ENCODE results near the gene SPATC1L.
"Not testable (repeated sequence)": the region's sequence is repeated elsewhere in the genome, so short reads cannot be mapped to it uniquely, and the experiment has no call there.

SPATC1L gene

DNA sequence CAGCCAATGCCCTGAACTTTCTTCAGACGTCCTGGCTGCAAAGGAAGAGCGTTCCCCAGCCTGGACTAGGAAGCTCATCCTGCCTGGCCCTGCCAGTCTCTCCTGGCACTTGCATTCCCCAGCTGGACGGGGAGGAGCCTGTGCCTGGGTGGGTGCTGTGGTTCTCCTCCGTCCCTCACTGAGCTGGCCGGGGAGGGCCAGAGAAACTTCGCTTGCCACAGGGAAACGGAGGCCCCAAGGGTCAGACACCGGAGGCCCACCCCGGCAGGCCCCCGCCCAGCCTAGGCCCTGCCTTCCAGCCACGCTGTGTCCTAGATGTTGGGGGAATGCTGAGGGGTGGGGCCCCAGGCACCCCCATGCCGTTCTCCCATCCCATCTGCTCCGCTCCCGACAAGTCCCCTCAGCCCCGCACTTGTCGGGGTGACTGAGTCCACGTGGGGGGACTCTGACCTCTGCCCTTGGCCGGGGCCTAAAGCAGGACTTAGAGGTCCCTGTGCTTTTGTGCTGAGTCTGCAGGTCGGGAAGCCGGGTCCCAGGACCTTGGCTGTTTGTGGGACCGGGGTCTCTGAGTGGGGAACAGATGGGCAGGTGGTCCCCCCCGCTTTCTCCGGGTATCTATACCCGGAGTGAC, 33.7 kb downstream of the SPATC1L start:
- DNase-seq (ENCODE audit: low spot score): peak; percentile 60

DNA sequence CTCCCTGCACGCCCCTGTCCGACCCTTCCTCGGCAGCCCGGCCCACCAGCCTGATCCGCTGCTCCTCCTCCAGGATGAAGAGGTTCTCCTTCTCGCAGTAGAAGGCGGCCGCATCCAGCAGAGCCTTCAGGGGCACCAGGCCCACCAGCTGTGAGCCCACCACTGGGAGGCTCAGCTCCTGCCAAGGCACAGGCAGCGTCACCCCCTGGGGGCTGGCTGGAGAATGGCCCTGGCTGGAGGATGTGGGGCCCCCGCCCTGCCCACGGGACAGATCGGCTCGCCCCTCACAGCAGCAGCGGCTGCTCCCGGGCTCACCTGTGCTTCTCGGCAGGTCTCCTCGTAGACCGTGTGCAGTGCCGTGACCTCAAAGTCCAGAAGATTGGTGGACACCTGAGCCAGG, 34.2 kb downstream of the SPATC1L start:
- DNase-seq (ENCODE audit: low spot score): no peak

DNA sequence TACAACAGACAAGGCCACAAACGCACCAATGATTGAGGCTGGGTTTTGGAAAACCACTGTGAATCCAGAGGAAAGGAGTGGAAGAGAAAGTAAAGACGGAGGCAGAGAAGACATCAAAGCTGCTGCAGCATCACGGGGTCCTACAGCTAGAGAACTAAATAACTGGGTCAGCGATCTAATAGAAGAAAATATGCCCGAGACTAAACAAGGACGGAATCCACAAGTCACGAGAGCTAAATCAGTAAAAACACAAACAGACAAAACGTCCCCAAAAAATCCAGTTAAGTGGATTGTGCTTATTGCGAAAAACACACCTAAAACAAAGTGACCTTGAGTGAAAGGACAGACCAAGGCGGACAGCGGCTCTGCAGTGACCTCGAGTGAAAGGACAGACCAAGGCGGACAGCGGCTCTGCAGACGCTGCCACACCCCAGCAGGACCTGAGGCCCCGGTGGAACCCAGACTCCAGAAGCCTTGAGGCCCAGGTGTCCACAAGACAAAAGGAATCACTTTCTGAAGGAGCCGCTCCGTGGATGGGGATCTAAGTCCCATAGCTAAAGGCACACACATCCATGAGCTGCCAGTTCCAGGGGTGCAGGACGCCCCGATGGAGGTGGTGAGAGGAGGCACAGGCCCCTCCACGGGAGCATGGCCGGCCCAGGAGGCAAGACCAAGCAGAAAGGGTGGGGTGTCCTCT, 34.9 kb downstream of the SPATC1L start:
- no peak for DNase-seq (ENCODE audit: low spot score)

DNA sequence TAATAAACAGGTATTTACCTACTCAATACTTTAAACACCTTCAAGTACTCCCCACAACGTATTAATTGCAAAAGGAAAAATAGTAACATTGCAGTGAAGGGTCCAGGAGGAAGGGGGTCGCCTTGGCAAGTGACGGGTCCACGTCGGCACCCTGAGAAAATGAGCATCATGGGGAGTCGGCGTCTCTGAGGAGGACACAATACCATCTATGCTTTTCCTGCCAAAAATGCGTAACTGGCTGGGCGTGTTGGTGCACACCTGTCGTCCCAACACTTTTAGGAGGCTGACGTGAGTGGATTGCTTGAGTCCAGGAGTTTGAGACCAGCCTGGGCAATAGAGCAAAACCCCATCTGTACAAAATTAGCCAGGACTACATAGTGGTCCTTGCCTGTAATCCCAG, 36.2 kb downstream of the SPATC1L start:
- no peak for DNase-seq (ENCODE audit: low spot score)

DNA sequence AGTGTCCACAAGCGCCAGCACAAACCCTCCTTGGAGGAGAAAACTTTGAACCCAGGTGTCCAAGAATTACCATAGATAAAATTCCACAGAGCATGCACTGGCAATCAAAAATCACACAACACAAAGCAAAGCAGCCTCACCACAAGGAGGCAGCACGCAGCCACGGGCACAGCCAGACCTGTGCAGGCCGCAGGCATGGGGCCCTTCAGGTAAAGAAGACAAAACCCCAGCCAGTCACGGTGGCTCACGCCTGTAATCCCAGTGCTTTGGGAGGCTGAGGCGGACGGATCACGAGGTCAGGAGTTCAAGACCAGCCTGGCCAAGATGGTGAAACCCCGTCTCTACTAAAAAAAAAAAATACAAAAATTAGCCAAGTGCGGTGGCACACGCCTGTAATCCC, 36.8 kb downstream of the SPATC1L start:
- DNase-seq (ENCODE audit: low spot score): not testable (repeated sequence)

DNA sequence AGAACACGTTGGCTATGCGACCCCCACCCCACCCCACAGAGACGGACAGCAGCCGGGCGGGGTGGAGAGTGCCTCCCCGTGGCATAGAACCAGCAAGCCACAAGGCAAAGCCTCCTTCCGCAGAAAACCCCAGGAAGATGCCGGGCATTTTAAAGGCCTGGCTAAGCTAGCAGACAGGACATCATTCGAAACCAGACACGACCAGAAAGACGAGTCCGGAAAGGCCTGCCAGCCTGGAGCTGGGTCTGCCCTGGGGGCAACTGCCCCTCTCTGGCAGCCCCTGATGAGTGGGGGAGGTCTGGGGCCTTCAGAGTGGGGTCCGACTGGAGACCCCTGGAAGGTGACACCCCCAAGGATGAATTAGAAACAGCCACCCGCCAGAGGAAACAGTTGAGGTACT, 37.4 kb downstream of the SPATC1L start:
- DNase-seq (ENCODE audit: low spot score): no peak

DNA sequence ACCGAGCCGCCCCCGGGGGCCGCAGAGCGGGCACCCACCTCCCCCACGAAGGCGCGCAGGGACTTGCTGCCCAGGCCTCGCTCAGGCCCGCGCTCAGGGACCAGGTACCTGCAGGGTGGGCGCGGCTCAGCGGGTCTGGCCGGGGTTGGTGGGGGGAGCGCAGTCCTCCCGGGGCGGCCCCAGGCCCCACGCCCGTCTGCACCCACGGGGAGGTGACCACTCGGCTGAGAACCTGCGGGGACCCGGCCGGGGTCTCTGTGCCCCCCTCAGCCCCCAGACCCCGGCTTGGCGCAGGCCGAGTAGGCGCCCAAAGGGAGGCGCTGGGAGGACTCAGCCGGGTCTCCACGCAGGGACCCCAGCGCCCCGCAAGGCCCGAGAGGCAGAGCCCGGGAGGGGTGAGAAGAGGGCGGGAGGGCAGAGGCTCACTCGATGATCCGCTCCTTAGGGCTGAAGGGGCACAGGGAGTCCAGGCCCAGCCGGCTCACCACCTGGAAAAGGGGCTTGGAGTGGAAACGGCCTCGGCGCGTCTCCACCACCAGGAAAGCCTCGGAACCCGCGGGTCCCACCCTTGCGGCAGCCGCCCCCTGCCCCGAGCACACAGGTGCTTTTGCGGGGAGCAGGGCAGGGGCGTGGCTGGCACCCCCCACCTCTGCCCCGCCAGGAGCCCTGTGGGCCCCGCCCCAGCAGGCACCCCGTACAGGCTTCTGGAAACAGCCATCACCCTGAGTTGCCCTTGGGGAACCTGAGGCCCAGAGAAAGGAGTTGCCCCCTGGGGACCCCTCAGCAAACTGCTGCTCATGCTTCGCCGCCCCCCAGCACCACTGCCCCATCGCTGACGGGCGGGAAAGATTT, 38.2 kb downstream of the SPATC1L start:
- DNase-seq (ENCODE audit: low spot score): no peak

DNA sequence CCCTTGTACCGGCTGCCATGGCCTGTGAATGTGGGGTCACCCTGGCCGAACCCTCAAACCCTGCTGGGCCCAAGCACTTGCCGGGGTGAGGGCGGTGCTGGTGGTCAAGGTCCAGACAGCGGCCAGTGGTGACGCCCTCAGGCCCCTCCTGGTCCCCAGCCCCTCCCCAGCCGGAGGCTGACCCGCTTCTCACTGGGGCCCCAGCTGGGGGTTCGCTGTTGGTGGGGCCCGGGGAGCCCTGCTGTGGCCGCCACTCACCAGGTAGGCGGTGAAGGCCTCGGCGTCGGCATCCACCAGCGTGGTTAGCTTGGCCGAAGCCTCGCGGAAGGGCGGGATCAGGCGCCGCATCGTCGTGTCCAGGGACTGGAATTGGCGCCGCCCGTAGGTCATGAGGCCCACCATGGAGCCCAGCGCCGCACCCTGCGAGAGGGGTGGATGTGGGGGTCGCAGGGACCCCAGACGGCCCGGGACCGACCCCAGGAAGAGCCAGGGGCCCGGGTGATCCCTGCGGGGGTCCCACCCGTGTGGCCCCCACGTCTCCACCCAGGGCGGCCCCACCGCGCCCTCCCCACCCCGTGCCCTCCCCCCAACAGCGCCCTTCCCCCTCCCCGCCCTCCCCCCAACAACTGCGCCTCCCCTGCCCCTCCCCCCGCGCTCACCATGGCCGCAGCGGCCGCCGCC, 39.0 kb downstream of the SPATC1L start:
- DNase-seq (ENCODE audit: low spot score): no peak

DNA sequence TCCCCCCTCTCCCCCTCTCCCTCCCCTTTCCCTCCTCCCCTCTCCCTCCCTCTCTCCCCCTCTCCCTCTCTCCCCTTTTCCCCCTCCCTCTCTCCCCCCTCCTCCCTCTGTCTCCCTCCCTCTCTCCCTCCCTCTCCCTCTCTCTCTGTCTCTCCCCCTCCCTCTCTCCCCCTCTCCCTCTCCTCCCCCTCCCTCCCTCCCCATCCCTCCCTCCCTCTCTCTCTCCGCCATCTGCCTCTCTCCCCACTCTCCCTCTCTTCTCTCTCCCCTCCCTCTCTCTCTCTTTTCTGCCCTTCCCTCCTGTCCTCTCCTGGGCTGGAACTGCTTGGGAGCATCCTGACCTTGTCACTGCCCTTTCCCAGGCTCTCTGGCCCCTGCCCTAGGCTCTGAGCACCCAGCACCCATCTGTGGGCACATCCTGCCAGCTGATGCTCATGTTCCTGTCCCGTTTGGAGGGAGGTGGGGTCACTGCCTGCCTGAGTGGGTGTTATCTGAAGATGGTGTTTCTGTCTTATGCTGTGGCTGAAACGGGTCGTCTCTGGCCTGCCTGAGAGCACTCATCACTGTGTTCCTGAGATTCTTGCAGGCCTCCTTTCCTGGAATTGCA, 39.7 kb downstream of the SPATC1L start:
- peak; percentile 56 for DNase-seq (ENCODE audit: low spot score)

DNA sequence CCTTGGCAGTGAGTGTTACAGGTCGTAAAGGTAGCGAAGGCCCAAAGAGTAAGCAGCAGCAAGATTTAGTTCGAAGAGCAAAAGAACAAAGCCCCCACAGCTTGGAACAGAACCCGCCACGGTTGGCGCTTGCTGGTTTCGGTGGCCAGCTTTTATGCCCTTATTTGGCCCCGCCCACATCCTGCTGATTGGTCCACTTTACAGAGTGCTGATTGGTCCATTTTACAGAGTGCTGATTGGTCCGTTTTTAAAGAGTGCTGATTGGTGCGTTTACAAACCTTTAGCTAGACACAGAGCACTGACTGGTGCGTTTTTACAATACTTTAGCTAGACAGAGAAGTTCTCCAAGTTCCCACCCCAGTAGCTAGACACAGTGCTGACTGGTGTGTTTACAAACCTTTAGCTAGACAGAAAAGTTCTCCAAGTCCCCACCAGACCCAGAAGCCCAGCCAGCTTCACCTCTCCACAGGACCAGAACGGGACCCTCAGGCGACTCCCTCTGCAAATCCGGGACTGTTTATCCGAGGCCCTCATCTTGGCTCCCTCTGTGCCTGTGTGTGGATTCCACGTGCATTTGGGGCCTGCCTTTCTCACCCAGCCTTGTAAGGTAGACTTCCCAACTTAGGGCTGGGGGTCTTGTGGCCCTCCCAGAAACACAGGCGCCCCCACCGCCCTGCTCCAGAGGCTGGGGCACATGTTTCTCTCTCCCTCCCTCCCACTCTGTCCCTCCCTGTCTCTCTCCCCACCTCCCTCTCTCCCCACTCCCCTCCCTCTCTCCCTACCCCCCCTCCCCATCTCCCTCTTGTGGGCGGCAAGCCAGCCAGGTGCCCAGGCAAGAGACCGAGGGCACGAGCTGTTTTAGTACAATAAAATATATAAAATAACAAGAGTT, 41.4 kb downstream of the SPATC1L start:
- DNase-seq (ENCODE audit: low spot score): no peak

DNA sequence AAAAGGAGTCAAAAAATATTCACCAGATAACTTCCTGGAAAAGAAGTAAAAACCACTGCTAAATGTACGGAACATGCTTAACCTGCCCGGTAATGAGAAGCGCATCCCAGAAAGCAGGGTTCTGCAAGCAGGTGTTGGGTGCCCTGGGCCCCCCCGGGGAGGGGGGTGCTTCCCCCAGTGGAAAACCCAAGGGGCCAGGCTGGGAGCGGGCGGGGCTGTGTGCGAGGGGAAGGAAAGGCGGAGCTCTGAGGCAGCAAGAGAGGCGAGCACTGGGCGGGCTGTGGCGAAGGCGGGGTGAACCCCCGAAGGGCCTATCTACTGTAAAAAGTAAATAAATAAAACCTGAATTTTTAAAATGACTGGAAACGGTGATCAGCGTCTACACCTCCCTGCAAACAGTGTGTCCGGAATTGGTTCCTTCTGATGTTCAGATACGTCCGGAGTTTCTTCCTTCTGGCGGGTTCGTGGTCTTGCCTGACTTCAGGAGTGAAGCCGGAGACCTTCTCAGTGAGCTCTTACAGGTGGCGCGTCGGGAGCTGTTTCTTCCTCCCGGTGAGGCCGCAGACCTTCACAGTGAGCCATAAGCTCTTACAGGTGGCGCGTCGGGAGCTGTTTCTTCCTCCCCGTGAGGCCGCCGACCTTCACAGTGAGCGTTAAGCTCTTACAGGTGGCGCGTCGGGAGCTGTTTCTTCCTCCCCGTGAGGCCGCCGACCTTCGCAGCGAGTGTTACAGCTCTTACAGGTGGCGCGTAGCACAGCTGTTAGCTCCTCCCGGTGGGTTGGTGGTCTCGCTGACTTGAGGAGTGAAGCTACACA, 42.3 kb downstream of the SPATC1L start:
- DNase-seq (ENCODE audit: low spot score): no peak

DNA sequence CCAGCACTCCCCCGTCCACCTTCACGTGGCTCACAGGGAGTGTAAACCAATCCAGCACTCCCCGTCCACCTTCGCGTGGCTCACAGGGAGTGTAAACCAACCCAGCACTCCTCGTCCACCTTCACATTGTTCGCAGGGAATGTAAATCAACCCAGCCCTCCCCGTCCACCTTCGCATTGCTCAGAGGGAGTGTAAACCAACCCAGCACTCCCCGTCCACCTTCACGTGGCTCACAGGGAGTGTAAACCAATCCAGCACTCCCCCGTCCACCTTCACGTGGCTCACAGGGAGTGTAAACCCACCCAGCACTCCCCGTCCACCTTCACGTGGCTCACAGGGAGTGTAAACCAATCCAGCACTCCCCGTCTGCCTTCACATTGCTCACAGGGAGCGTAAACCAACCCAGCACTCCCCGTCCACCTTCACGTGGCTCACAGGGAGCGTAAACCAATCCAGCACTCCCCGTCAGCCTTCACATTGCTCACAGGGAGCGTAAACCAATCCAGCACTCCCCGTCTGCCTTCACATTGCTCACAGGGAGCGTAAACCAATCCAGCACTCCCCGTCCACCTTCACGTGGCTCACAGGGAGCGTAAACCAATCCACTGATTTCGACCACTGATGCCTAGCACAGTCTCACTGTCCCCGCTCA, 43.8 kb downstream of the SPATC1L start:
- not testable (repeated sequence) for DNase-seq (ENCODE audit: low spot score)

DNA sequence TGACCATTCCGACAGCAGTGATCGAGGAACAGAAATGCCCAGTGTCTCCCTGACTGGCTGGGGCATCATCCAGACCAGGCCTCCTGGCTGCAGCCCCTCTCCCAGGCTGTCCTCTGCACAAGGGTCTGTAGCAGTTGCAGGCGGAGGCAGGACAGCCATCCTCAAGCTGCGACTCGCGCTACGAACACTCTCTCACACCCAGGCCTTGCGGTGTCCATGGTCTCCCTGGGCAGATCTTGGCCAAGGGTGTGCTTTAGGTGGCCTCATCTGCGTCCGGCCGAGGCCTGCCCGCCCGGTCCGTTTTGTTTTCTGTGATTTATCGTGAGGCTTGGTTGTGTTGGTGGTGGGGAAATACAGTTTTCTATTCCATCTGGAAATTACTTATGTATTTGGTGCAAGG, 44.6 kb downstream of the SPATC1L start:
- DNase-seq (ENCODE audit: low spot score): no peak

DNA sequence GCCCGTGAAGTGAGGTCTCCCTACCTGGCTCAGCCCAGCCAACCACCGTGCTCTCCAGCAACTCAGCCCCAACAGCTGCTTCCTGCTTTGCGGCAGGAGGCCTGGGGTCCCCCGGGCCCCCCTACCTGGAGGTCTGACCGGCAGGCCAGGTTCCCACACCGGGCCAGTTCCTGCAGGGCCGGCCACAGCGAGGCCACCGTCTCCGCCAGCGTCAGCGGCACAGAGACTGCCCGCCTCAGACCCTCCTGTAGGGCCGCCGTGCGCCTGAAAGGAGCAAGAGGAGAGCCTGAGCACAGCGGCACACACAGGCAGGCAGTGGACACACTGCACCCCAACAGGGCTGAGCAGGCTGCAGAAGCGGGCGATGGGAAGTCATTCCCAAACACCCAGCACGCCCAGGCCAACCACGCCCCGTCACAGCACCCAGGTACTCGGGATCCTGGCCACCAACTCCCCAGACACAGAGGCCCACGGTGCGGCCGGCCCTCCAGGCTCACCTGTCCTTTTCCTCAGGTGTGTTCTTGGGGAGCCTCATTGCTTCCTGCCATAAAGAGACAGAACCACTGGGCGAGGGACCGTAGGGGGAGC, 45.8 kb downstream of the SPATC1L start:
- no peak for DNase-seq (ENCODE audit: low spot score)

DNA sequence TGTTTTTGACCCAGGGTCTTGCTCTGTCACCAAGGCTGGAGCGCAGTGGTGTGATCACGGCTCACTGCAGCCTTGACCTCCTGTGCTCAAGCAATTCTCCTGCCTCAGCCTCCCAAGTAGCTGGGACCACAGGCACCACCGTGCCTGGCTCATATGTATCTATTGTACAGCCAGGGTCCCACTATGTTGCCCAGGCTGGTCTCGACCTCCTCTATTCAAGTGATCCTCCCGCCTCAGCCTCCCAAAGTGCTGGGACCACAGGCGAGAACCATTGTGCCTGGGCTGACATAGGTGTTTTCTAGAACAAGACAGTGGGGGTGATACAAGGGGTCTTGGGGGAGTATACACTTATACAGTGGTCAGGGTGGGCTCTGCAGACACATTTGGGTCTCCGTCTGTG, 46.4 kb downstream of the SPATC1L start:
- no peak for DNase-seq (ENCODE audit: low spot score)

DNA sequence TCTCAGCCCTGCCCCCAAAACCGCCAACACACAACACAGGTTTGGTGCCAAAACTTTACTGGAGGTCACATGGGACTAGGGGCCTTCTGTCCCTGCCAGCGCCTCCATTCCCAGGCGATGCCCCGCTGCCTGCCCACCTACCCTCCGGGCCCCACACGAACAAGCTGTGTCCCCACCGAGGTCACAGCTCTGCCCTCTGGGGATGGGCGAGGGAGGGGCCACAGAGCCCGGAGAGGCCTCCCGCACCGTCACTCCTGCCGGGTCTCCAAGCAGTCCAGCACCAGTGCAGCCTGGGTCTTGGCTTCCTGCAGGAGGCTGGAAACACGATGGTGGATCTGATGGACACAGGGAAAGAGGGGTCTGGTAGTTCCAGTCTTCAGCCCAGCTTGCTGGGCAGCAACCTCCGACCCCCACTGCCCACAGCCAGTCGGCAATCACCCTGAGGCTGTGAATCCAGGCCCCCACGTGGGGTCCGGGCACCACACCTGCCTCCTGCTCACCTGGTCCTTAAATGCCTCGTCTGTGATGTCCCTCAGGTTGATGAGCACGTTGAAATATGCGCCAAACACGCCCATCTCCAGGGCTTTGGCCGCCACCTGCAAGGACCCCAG, 47.4 kb downstream of the SPATC1L start:
- DNase-seq (ENCODE audit: low spot score): no peak

DNA sequence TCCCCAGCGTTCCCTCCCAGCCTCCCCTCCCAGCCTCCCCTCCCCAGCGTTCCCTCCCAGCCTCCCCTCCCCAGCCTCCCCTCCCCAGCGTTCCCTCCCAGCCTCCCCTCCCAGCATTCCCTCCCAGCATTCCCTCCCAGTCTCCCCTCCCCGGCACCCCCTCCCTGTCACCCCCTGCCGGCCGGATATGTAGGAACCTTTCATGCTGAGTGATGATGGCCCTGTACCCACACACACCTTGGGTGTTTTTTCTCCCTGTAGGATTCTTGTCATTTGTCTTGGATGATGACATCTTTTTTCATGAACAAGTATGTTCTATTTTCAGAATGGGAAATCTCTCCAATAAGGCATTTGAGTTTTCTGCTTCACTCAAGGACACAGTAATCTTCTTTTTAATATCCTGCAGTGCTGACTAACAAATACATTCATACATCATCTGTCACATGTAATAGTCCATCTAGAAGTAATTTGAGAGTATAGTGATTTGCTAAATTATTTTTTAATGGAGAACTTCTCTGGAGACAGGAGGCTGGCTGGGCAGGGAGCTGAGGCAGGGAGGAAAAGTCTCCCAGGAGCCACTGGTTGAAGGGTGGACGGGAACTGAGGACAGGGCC, 48.4 kb downstream of the SPATC1L start:
- DNase-seq (ENCODE audit: low spot score): no peak
